Measurements from ENCODE around the gene STOML3. TPM values are rescaled to one million over a fixed set of nuclear protein-coding genes. Genes with fewer than 3 reads are reported as not detected.

STOML3 gene
- total and polyA plus RNA-seq, 2 of the 8 experiments (the other 6 are each of a cell fraction or from before 2014, with no cell fraction given) = 0.06 TPM; not detected in 1

GRCh38 chr13:39025433-39025839, 34.8 kb upstream of the STOML3 start:
- CTCF ChIA-PET (ENCODE audit: partially characterized antibody) = interaction anchor here (1.0 to 2.5 kb wide), 3 partner anchors 8 to 10 kb away, joined by 3 to 7 read pairs (median 5); no protein-coding TSS in a partner anchor
- FAIRE-seq = peak; percentile 74
- Histone ChIP-seq H4K8ac (ENCODE audit: extremely low read depth, insufficient read depth, low read length) (no peak overlapping the region), H3K36me3 (ENCODE audit: control insufficient read depth in 2 of 4, insufficient read depth in 4 of 4, low read length in 3 of 4) (peaks cover 12 to 97% (median 35%) of the 10 kb centered on the region in 4 experiments), H2AK5ac (ENCODE audit: low read depth, low read length) (peak overlapping the region; percentile 4; the same call in 1 of the 2 replicates), H4K20me1 (replicated peaks in 1 of 2; ENCODE audit: control insufficient read depth in 1 of 2, insufficient read depth in 2 of 2, low read length in 2 of 2) (no peaks in the 10 kb centered on the region), H3K79me2 (ENCODE audit: control insufficient read depth in 1 of 2, insufficient read depth in 2 of 2, low read length in 2 of 2) (peaks cover 0 to 41% of the 10 kb centered on the region in 2 experiments; a peak in 2 of 4 replicates), H2BK20ac (ENCODE audit: low read length) (no peak overlapping the region), H4K5ac (ENCODE audit: insufficient read length, low read depth, low read length) (no peak overlapping the region), H2BK5ac (ENCODE audit: low read depth, low read length) (0 out of 2 replicates have a peak overlapping the region, but pooled peaks have one; percentile 50), H3K4ac (replicated peaks; ENCODE audit: insufficient read length, low read depth, low read length) (peak overlapping the region; percentile 89), H2AFZ (ENCODE audit: low read length) (no peak overlapping the region), H2BK12ac (ENCODE audit: low read depth, low read length) (no peak overlapping the region), H3K79me1 (ENCODE audit: low read depth, low read length) (no peaks in the 10 kb centered on the region), H3K27me3 (replicated peaks in 1 of 4; ENCODE audit: control insufficient read depth in 3 of 4, extremely low read depth in 1 of 4, insufficient read depth in 3 of 4, low read length in 3 of 4) (no peaks in the 10 kb centered on the region), H3K23ac (ENCODE audit: insufficient read length) (no peak overlapping the region), H3K9ac (replicated peaks in 1 of 4; ENCODE audit: extremely low read depth in 1 of 4, low read depth in 3 of 4, low read length in 3 of 4) (no peak overlapping the region), H3K56ac (replicated peaks; ENCODE audit: insufficient read length, low read depth, low read length) (no peak overlapping the region), H3K14ac (ENCODE audit: insufficient read length) (no peak overlapping the region), H4K91ac (replicated peaks; ENCODE audit: insufficient read length, low read length) (no peak overlapping the region), H3K4me2 (ENCODE audit: insufficient read depth in 1 of 2, low read depth in 2 of 2, low read length in 2 of 2) (peak overlapping the region; percentile 47 to 56), H2BK120ac (replicated peaks; ENCODE audit: low read depth, low read length) (no peak overlapping the region), H3K23me2 (ENCODE audit: low read depth, low read length) (no peaks in the 10 kb centered on the region), H3K18ac (ENCODE audit: extremely low read depth, low read length) (no peak overlapping the region; the same call in 1 of the 2 replicates), H3K9me3 (ENCODE audit: insufficient read depth in 2 of 2, low read depth in 1 of 2, low read length in 1 of 2) (no peaks in the 10 kb centered on the region), H2BK15ac (ENCODE audit: low read length) (no peak overlapping the region), H3K4me3 (ENCODE audit: extremely low read depth in 1 of 4, insufficient read depth in 2 of 4, low read depth in 3 of 4, low read length in 4 of 4) (peak overlapping the region in 1 of 4 experiments; percentile 22; a peak in 1 of 8 replicates), H3K27ac (ENCODE audit: low read depth, low read length) (peak overlapping the region; percentile 56; the same call in 1 of the 2 replicates), H3K4me1 (replicated peaks in 1 of 4; ENCODE audit: control insufficient read depth in 3 of 4, insufficient read depth in 4 of 4, low read length in 3 of 4) (peaks cover 10 to 25% (median 17%) of the 10 kb centered on the region in 4 experiments; a peak in 5 of 7 replicates)
- POLR2A ChIA-PET (ENCODE audit: partially characterized antibody) = interaction anchor here (0.6 to 4.3 kb wide), 2 partner anchors 12 to 25 kb away, joined by 3 to 41 read pairs; partner anchors contain the start of genes NHLRC3 and PROSER1
- no peak for DNase-seq (ENCODE audit: low read depth in 1 of 2, low spot score in 2 of 2)
- 50% methylated on average over 2 of the region's 2 CpGs; no CpG with 5 or more reads in 1 of the 2 experiments for WGBS, 2 experiments (ENCODE audit: extremely low coverage in 1 of 2, insufficient coverage in 1 of 2, insufficient read length in 1 of 2, insufficient replicate concordance in 2 of 2, low coverage in 1 of 2, low lambda C conversion rate in 2 of 2, missing lambda C conversion rate in 1 of 2)
- no peak for TF ChIP-seq SP1 (IDR thresholded peaks at IDR 0.05; ENCODE audit: low read depth, low read length)
- TF ChIP-seq BRCA1 (IDR thresholded peaks at IDR 0.05; ENCODE audit: low read depth, low read length) = no peak
- TF ChIP-seq E2F6 (IDR thresholded peaks at IDR 0.05) = no peak
- TF ChIP-seq RFX5 (IDR thresholded peaks at IDR 0.05; ENCODE audit: borderline replicate concordance, low read depth, low read length) = no peak
- TF ChIP-seq ASH2L (IDR thresholded peaks at IDR 0.05; ENCODE audit: low read length) = peak; percentile 29
- TF ChIP-seq FOSL1 (IDR thresholded peaks at IDR 0.05; ENCODE audit: insufficient read depth, low read depth, low read length) = no peak
- peak; percentile 49 for TF ChIP-seq MAX (IDR thresholded peaks at IDR 0.05)
- no peak for TF ChIP-seq GABPA (IDR thresholded peaks at IDR 0.05; ENCODE audit: borderline replicate concordance, insufficient read depth, low read length)
- TF ChIP-seq CBX8 (IDR thresholded peaks at IDR 0.05; ENCODE audit: borderline replicate concordance, low read depth, low read length) = no peak
- TF ChIP-seq CHD1 (IDR thresholded peaks at IDR 0.05; ENCODE audit: low read depth, low read length) = no peak
- no peak for TF ChIP-seq BACH1 (IDR thresholded peaks at IDR 0.05; ENCODE audit: low read length)
- no peak for TF ChIP-seq NANOG (IDR thresholded peaks at IDR 0.05; ENCODE audit: insufficient read depth, low read depth, low read length, poor library complexity, severe bottlenecking)
- 0 out of 2 replicates have a peak, but pooled peaks have one; percentile 37 for TF ChIP-seq YY1 (IDR thresholded peaks at IDR 0.05; ENCODE audit: low read depth, low read length)
